Endothelial cell of umbilical vein (primary cell): ENCODE measurements around the gene USP6NL. TPM values are rescaled to one million over a fixed set of nuclear protein-coding genes. Genes with fewer than 3 reads are reported as not detected.

Experiments
- BruUV-seq: library from RNA; stranded (reverse); fragments of 400-500 nt; replicated peaks from 2 replicates; lab custom pipeline; 2021; lab: Mats Ljungman, UMichigan
- CTCF ChIA-PET: fragments of 300-600, 350-600 bp; sonication (Branson Sonifier 250); formaldehyde crosslinking; loops from one replicate; lab custom pipeline; 2021; ENCODE audit warnings: antibody characterized with exemption, inconsistent platforms; lab: Charles Lee
- POLR2A ChIA-PET: fragments of 300-600, 350-600 bp; sonication (Branson Sonifier 250); formaldehyde crosslinking; loops from one replicate; lab custom pipeline; 2021; ENCODE audit warnings: antibody characterized with exemption, inconsistent platforms; lab: Charles Lee
- DNase-seq: peaks from one replicate; pipeline ENCODE4 v3.0.0-alpha.2; 2011; ENCODE audit warnings: low read depth, low spot score
- FAIRE-seq: peaks from 2 replicates; lab custom pipeline; 2011; peaks lifted over from hg19 to GRCh38; lab: Jason Lieb, UNC
- H2AFZ ChIP-seq: 2 replicates; pipeline ENCODE4 v1.6.0; 2012; ENCODE audit warnings: low read depth, low read length, control low read depth, inconsistent platforms
- H3K27ac ChIP-seq: 2 replicates; pipeline ENCODE4 v1.5.1; 2011; ENCODE audit warnings: low read depth, mild to moderate bottlenecking, control low read depth, low read length, moderate library complexity; ENCODE audit not compliant: insufficient read depth
- H3K27me3 ChIP-seq, 2 experiments: 2 replicates each; pipeline versions ENCODE4 v1.6.0 to v1.6.1; 2011; ENCODE audit warnings: low read length in 2 of 2, mixed read lengths in 1 of 2; ENCODE audit not compliant: control insufficient read depth in 2 of 2, insufficient read depth in 2 of 2
- H3K36me3 ChIP-seq, 2 experiments: 2 replicates in 1 of 2; 3 replicates in 1 of 2; pipeline ENCODE4 v1.5.1; 2011; ENCODE audit warnings: low read length in 2 of 2, mild to moderate bottlenecking in 1 of 2, moderate library complexity in 1 of 2; ENCODE audit not compliant: control insufficient read depth in 2 of 2, insufficient read depth in 2 of 2; ENCODE audit errors: extremely low read depth in 1 of 2
- H3K4me1 ChIP-seq: 3 replicates; pipeline ENCODE4 v1.5.1; 2011; ENCODE audit warnings: mild to moderate bottlenecking, low read length; ENCODE audit not compliant: control insufficient read depth, insufficient read depth; ENCODE audit errors: extremely low read depth
- H3K4me2 ChIP-seq: 2 replicates; pipeline ENCODE4 v1.6.1; 2011; ENCODE audit warnings: low read length, control low read depth, mixed read lengths; ENCODE audit not compliant: insufficient read depth
- H3K4me3 ChIP-seq, 3 experiments: fragments of 200-600 bp in 1 of 3; sonication (generic), shearing (Covaris generic) in 1 of 3; replicated peaks in 1 of 3; 2 replicates each; pipeline ENCODE4 v1.5.1; 2011 to 2016; ENCODE audit warnings: control low read depth in 3 of 3, low read length in 3 of 3, mild to moderate bottlenecking in 2 of 3, inconsistent platforms in 1 of 3, low read depth in 1 of 3, moderate library complexity in 1 of 3; ENCODE audit not compliant: insufficient read depth in 1 of 3
- H3K79me2 ChIP-seq: 2 replicates; pipeline ENCODE4 v1.6.0; 2012; ENCODE audit warnings: low read length, inconsistent platforms; ENCODE audit not compliant: control insufficient read depth, insufficient read depth
- H3K9ac ChIP-seq: replicated peaks from 2 replicates; pipeline ENCODE3; 2011; ENCODE audit warnings: low read length, control low read depth; ENCODE audit not compliant: insufficient read depth; ENCODE audit errors: extremely low read depth
- H3K9me1 ChIP-seq: replicated peaks from 3 replicates; pipeline ENCODE4 v1.6.0; 2011; ENCODE audit warnings: mild to moderate bottlenecking, low read length; ENCODE audit not compliant: control insufficient read depth, insufficient read depth; ENCODE audit errors: extremely low read depth
- H3K9me3 ChIP-seq: replicated peaks from 2 replicates; pipeline ENCODE4 v1.5.1; 2012; ENCODE audit warnings: low read length, inconsistent platforms; ENCODE audit not compliant: control insufficient read depth, insufficient read depth
- H4K20me1 ChIP-seq: replicated peaks from 2 replicates; pipeline ENCODE3; 2011; ENCODE audit warnings: mild to moderate bottlenecking, low read length; ENCODE audit not compliant: control insufficient read depth, insufficient read depth; ENCODE audit errors: extremely low read depth
- CTCF ChIP-seq, 2 donors: IDR thresholded peaks; 1 replicate in 1 of 2; 2 replicates in 1 of 2; pipeline ENCODE4 v1.5.1; 2011; ENCODE audit warnings: low read length in 2 of 2, mild to moderate bottlenecking in 2 of 2, moderate library complexity in 2 of 2, control low read depth in 1 of 2, inconsistent platforms in 1 of 2, low read depth in 1 of 2; ENCODE audit not compliant: insufficient read depth in 1 of 2; ENCODE audit errors: extremely low read depth in 1 of 2
- EZH2 ChIP-seq: IDR thresholded peaks from 2 replicates; pipeline ENCODE4 v1.6.1; 2012; ENCODE audit warnings: borderline replicate concordance, low read depth, mild to moderate bottlenecking, moderate library complexity, low read length, inconsistent platforms; ENCODE audit not compliant: severe bottlenecking
- FOS ChIP-seq: IDR thresholded peaks from 2 replicates; pipeline ENCODE4 v1.6.1; 2011; ENCODE audit warnings: mild to moderate bottlenecking, low read length, moderate library complexity, borderline replicate concordance; ENCODE audit not compliant: insufficient read depth
- GATA2 ChIP-seq: IDR thresholded peaks from 2 replicates; pipeline ENCODE4 v1.7.0; 2011; ENCODE audit warnings: low read depth, mild to moderate bottlenecking, moderate library complexity, mixed read lengths, low read length; ENCODE audit not compliant: insufficient read length, insufficient read depth
- JUN ChIP-seq: IDR thresholded peaks from 2 replicates; pipeline ENCODE4 v1.6.1; 2011; ENCODE audit warnings: borderline replicate concordance, low read depth; ENCODE audit not compliant: insufficient read length, insufficient read depth
- MAX ChIP-seq: IDR thresholded peaks from 2 replicates; pipeline ENCODE4 v1.6.1; 2011; ENCODE audit not compliant: insufficient read depth, insufficient read length
- MYC ChIP-seq: IDR thresholded peaks from one replicate; pipeline ENCODE4 v1.6.1; 2011; ENCODE audit warnings: mild to moderate bottlenecking, low read depth, low read length
- POLR2A ChIP-seq: IDR thresholded peaks from 2 replicates; pipeline ENCODE4 v1.6.1; 2012; ENCODE audit warnings: low read depth, mild to moderate bottlenecking, control low read depth, low read length
- POLR2AphosphoS5 ChIP-seq: IDR thresholded peaks from 2 replicates; pipeline ENCODE4 v1.6.1; 2012; ENCODE audit warnings: low read depth, mild to moderate bottlenecking, control low read depth, low read length, moderate library complexity; ENCODE audit not compliant: insufficient read depth
- dilution Hi-C: fragments of 300-500 bp; cut with MboI; formaldehyde crosslinking; loops from one replicate; pipeline ENCODE4 v1.15.0; 2019; ENCODE audit warnings: low sequenced_read_pairs; ENCODE audit not compliant: extremely low pct_ligation_motif_present
- intact Hi-C: fragments of 100-400 bp; cut with micrococcal nuclease; formaldehyde crosslinking; loops from one replicate; pipeline ENCODE4 v1.10.0; 2022
- polyA plus RNA-seq, 4 experiments: library from polyadenylated mRNA; depleted of rRNA in 3 of 4; stranded (reverse) in 3 of 4; unstranded in 1 of 4; fragments of >200 nt; gene quantifications; 2 replicates each; pipeline versions ENCODE4 v1.2.1 to v1.2.3, GENCODE V29; 2011 to 2012; ENCODE audit warnings: missing spikeins in 1 of 4
- total RNA-seq: library from RNA; stranded (reverse); gene quantifications from 2 replicates; pipeline ENCODE4 v1.2.3, GENCODE V29; 2021

Gene USP6NL
- total and polyA plus RNA-seq, 2 donors (not counting 3 experiments of a cell fraction or from before 2014, with no cell fraction given) = 13.5 to 29.2 TPM

GRCh38 chr10:11595395-11595692 is 16.1 kb downstream of the USP6NL start:
- H3K9ac ChIP-seq = no peak overlapping the region
- DNase-seq (no peak), FAIRE-seq (no peak)
- CTCF ChIA-PET = interaction anchor here (1.0 to 1.2 kb wide), 2 partner anchors 43 to 47 kb away, joined by 3 to 4 read pairs; no protein-coding TSS in a partner anchor
- no peaks in the 10 kb centered on the region for H3K9me3 ChIP-seq
- no peaks in the 10 kb centered on the region for H3K27me3 ChIP-seq
- no peak overlapping the region for H3K27ac ChIP-seq
- dilution Hi-C loops (no loop called here), intact Hi-C loops (no loop called here)
- no peaks in the 10 kb centered on the region for H3K4me1 ChIP-seq
- peaks cover 12% of the 10 kb centered on the region for H4K20me1 ChIP-seq
- H2AFZ ChIP-seq = no peak overlapping the region
- no TSS peak for BruUV-seq
- no peaks in the 10 kb centered on the region for H3K9me1 ChIP-seq
- H3K36me3 ChIP-seq = no peaks in the 10 kb centered on the region
- no peak overlapping the region for H3K4me3 ChIP-seq
- TF ChIP-seq EZH2 (no peak), POLR2AphosphoS5 (no peak), MAX (no peak), JUN (no peak), POLR2A (no peak), FOS (no peak), GATA2 (no peak)
- POLR2A ChIA-PET = no interaction called here
- H3K79me2 ChIP-seq = peaks cover 55% of the 10 kb centered on the region
- H3K4me2 ChIP-seq = no peak overlapping the region

- FAIRE-seq (no peak), DNase-seq (no peak)
- no peak overlapping the region for H3K4me3 ChIP-seq
- CTCF ChIA-PET = interaction anchor here (0.9 to 1.3 kb wide), 5 partner anchors 9 to 130 kb away, joined by 3 to 7 read pairs (median 3); no protein-coding TSS in a partner anchor
- no peaks in the 10 kb centered on the region for H3K4me1 ChIP-seq
- POLR2A ChIA-PET = no interaction called here
- H3K4me2 ChIP-seq = no peak overlapping the region
- TF ChIP-seq POLR2A = no peak
- TF ChIP-seq FOS = no peak
- no peak for TF ChIP-seq MAX
- no peak for TF ChIP-seq EZH2
- no peak for TF ChIP-seq GATA2
- TF ChIP-seq JUN = no peak
- TF ChIP-seq POLR2AphosphoS5 = no peak
- no peak for TF ChIP-seq CTCF (IDR thresholded peaks at IDR 0.05; ENCODE audit: extremely low read depth in 1 of 2, insufficient read depth in 1 of 2, low read depth in 1 of 2, low read length in 2 of 2)
- no peak for TF ChIP-seq MYC
- no peak overlapping the region for H3K27ac ChIP-seq
- no peaks in the 10 kb centered on the region for H3K9me3 ChIP-seq
- H3K9ac ChIP-seq = no peak overlapping the region
- dilution Hi-C loops = no loop called here
- H3K27me3 ChIP-seq = no peaks in the 10 kb centered on the region
- no peaks in the 10 kb centered on the region for H3K9me1 ChIP-seq
- no peak overlapping the region for H2AFZ ChIP-seq
- no peaks in the 10 kb centered on the region for H3K36me3 ChIP-seq
- peaks cover 53% of the 10 kb centered on the region for H3K79me2 ChIP-seq
- no TSS peak for BruUV-seq
- peaks cover 12% of the 10 kb centered on the region for H4K20me1 ChIP-seq
- intact Hi-C loops = no loop called here
Measured at GRCh38 chr10:11594589-11595394, 16.7 kb downstream of the USP6NL start.
